ENCODE results near the gene APBB2.

The APBB2 gene

DNA sequence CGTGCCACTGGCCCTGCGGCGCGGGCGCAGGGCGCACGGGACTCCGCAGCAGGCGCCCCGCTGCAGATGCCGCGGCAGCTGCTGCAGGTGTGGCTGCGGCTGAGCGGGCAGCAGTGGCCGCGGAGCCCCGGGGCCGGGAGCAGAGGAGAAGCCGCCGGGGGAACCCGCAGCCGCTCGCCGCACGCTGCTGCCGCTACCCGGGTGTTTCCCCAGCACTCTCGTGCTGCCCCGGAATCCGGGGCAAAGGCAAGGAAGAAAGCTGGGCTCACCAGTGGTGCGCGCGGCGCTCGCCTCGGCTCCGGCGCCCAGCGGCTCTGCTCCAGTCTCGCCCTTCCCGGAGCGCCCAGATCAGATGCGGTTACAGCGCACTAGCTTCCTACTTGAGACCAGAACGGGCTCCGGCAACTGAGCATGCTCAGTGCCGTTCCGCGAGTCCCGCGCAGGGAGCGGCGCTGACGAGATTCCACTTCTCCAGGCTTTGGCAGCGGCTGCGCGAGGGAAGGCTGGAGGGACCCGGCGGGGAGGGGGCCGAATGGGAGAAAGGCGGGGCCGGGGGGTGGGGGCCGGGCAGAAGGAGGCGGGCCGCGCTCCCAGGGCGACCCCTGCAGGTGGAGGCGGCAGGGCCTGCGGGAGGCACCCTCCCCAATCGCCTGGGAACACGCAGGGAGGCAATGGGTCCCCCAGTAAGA, at the start of gene APBB2:
Gene APBB2, minus strand, starts transcription at position 407 of the 689 bp plus-strand sequence. CDS start 181,288 bp downstream, outside the sequence.
- peak; percentile 36 for DNase-seq

DNA sequence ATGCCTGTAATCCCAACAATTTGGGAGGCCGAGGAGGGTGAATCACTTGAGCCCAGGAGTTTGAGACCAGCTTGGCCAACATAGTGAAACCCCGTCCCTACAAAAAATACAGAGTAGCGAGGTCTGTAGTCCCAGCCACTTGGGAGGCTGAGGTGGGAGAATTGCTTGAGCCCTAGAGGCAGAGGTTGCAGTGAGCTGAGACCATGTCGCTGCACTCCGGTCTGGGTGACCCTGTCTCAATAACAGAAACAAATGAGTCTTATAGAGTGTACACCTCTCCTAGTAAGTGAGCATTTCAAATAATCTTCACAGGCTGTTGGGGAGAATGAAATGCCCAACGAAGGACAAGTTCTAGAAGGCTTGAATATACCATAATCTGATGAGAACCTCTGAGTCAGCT, 47.9 kb upstream of the APBB2 start:
- DNase-seq: no peak

DNA sequence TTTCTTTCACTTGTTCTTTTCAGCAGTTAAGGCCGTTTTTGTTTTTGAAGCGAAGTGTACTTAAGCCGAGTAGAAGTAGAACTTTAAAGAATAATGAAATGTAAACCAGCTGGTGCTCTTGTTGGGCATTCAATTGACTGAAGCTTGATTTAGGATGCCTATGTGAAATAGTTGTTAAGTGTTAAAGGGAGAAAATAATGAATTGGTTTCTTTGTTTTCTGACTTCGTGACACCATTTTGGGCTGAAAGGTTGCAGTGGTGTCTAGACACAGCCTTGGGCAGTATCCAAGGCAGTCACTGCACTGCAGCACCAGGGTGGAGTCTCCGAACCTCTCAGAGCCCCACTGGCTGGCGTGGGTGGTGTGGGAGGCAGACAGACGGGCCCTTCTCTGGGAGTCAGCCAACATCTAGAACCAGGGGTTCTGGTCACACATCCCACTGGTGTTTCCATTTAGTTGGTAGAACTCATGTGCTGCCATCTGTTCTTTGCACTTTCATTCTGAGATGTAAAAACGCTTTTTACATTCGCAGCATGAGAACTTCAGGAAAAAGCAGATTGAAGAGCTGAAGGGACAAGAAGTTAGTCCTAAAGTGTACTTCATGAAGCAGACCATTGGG, 45.9 kb upstream of the APBB2 start:
- no peak for DNase-seq

DNA sequence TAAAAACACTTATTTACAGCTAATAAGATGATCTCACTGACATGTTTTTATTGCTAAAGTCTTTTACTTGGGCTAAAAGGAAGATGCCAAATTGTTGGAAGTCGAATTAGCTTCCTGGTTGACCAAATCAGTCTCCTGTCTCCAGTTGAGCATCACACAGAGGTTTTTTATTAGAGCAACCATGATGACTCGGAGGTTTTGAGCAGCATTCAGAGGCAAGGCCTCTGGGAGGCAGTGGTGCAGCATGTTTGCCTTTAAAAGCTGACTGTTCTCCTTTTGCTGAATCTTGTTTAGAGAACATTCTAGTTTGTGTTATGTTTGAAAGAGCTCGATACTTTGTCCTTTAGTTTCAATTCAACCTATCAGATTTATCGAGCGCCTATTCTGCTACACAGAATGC, 44.4 kb upstream of the APBB2 start:
- no peak for DNase-seq

DNA sequence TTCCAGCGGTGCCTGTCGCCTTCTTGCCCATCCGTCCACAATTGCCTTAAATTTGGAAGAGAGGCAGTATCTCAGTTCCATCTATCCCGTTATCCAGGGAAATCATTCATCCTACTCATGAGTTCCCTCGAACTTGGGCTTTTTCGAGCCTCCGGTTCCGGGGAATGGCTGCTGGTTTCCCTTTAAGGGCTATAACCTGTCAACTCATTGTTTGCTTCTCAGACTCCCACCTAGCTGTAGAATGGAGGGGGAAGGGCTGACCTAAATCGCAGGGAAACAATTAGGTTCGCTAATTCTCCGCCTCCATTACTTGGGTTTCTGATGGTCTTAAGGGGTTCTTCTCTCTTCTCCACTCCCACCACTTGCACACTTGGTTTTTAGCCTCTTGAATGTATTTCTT, 43.6 kb upstream of the APBB2 start:
- DNase-seq: no peak

DNA sequence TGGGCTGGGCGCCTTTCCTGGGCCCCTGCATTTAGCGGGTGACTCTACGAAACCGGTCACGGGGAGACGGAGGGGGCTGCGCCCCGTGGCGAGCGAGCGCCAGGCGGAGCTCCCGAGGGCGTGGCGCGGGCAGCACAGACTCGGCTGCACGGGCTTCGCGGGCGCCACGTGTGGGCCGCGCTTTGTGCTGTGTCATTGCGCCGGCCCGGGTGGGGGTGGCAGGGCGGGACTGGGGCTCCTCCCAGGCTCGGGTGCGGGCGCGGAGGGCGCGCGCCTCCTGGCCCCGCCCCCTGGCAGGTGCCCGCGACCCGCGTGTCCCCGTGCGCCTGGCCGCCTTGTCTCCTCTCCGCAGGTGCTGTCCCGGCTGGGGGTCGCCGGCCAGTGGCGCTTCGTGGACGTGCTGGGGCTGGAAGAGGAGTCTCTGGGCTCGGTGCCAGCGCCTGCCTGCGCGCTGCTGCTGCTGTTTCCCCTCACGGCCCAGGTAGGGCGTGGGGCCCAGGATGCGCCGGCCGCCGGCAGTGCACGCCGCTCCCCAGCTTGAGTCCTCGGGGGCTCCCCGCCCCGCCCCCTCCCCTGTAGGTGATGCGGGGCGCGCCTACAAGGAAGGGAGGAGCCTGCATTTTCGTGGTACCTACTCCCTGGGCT, 43.0 kb upstream of the APBB2 start:
- DNase-seq: peak; percentile 4

DNA sequence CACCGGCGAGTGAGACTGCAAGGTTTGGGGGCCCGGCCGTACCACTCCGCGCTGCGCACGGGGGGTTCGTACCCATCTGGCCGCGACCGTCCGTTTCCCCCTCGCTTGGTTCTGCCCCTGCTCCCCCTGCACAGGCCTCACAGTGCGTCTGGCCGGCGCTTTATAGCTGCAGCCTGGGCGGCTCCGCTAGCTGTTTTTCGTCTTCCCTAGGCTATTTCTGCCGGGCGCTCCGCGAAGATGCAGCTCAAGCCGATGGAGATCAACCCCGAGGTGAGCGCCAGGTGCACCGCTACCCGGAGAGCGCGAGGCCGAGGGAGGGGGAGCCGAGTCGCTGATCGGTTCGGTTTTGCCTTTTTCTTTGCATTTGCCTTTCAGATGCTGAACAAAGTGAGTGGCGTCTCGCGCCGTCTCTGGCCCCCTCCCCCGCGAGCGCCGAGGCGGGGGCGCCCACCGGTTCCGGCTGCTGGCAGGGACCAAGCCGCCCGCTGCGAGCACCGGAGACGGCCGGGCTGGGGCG, 42.5 kb upstream of the APBB2 start, which contains the start of gene UCHL1:
Gene UCHL1, plus strand, starts transcription at position 189 of the 517 bp plus-strand sequence. Its CDS starts 49 bp downstream, at position 238.
- no peak for DNase-seq

DNA sequence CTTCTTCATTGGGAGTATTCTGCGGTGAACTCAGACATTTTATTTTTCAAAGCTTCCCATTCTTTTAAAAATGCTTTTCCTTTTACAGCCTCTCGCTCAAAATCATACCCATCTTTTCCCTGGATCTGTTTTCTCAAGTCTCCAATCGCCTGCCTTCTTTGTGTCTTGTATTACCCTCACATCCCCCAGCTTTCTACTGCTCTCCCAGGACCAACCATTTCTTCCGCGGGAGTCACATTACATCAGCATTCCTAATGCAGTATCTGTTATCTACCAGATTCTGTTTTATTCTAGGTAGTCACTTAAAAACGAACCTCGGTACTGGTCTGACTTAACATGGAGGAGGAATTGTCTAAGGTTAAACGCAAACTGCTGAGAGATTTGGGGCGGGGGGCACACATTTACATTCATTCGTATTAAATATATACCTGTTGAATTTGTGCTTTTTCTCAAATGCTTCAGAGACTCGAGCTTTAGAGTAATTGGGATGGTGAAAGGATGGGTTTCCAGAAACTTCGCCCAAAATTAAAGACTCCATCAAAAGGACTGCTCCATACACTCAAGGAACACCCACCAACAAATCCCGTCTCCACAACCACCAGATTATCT, 41.9 kb upstream of the APBB2 start:
- DNase-seq: no peak

DNA sequence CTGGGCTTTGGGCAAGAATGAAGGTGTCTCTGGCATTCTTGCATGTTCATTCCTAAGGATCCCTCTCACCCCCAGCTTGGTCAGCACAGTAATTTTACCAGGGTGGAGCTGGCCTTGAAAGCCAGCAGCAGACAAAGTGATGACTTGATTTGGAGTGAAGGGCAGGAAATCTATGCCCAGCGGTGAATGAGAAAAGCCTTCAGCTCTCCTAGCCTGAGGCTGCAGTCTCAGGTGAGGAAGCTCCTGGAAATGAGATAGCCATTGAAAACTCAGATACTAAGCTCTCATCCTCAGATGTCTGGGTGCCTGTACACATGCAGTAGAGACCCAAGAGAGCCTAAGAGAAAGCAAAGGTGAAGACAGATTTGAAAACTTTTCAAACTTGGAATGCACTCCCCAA, 31.6 kb upstream of the APBB2 start:
- no peak for DNase-seq

DNA sequence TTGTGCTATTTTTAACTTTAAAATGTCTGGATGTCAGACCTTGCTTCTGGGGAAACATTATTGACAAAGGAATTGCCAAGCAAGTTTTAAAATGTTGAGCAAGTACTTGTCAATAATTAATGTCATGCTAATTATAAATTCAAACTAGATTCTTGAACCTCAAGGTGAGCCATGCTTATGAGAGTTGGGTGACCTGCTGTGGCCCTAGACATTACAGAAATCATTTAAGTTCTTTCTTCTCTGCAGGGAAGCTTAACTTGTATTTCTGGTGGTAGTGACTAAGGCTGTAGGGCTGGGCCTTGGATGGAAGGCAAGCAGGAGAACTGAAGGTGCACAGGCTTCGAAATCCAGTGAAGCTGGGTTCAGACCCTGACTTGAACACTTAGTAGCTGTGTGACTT, 27.6 kb upstream of the APBB2 start:
- DNase-seq: no peak

DNA sequence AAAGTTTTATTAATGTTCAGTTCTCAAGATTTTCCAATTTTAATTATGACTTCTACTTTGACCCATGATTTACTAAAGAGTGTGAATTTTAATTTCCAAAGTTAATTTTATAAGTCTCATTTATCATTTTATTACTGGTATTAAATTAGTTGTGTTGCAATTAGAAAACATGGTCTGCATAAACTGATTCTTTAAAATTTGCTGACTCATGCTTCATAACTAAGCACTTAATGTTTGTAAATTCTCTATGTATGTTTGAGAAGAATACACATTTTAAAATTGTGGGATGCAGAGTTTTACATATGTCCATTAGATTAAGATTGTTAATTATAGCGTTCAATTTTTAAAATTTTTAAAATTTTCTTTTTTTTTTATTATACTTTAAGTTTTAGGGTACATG, 22.2 kb upstream of the APBB2 start:
- DNase-seq: no peak

DNA sequence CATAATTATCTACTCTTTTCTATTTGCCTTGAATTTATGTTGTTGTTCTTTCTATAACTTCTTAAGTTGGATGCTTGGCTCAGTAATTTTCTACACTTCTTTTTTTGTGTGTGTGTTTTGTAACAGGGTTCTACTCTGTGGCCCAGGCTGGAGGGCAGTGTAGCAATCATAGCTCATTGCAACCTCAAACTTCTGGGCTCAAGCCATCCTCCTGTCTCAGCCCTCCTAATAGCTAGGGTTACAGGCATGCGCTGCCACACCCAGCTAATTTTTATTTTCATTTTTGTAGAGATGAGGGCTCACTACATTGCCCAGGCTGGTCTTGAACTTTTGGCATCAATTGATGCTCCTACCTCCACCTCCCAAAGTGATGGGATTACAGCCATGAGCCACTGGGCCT, 21.7 kb upstream of the APBB2 start:
- DNase-seq: no peak

DNA sequence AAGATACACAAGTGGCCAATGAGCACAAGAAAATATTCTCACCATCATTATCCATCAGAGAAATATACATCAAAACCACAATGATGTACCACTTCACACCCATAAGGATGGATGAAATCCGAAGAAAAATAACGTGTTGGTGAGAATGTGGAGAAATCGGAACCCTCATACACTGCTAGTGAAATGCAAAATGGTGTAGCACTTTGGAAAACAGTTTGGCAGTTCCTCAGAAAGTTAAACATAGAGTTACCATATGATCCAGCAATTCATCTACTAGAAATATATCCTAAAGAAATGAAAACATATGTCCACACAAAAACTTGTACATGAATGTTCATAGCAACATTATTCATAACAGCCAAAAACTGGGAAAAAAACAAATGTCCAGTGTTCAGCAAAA, 18.5 kb upstream of the APBB2 start:
- no peak for DNase-seq

DNA sequence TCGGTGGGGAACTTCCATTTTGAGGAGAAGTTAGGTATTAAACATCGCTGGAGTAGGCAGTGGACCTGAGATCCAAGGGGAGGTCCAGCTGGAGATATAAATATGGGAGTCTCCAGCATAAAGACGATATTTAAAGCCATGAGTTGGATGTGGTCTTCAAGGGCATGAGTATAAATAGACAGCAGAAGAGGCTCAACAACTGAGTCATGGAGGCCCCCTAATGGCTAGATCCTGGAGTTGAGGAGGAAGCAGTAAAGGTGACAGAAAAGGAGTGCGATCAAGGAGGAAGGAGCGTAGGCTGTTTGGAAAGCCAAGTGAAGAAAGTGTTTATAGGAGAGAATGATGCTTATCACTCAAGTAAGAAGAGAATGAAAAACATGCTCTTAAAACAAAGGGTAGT, 18.1 kb upstream of the APBB2 start:
- no peak for DNase-seq

DNA sequence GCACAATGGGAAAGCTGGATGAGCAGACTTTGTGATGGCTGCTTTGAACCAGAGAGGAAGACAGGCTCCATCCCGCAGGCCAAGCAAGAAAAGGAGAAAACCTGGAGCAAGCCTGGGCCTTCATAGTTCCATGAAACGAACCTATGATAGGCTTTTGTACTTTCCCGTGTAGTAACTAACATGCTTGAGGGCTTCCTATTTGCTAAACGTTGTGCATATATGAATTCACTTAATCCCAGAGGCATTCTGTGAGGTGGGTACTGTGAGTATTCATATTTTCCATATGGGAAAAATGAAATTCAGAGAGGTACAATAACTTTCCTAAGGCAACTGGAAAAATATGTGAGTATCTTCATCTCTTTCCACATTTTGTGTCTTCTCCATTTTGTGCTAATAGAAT, 13.6 kb upstream of the APBB2 start:
- DNase-seq: no peak

DNA sequence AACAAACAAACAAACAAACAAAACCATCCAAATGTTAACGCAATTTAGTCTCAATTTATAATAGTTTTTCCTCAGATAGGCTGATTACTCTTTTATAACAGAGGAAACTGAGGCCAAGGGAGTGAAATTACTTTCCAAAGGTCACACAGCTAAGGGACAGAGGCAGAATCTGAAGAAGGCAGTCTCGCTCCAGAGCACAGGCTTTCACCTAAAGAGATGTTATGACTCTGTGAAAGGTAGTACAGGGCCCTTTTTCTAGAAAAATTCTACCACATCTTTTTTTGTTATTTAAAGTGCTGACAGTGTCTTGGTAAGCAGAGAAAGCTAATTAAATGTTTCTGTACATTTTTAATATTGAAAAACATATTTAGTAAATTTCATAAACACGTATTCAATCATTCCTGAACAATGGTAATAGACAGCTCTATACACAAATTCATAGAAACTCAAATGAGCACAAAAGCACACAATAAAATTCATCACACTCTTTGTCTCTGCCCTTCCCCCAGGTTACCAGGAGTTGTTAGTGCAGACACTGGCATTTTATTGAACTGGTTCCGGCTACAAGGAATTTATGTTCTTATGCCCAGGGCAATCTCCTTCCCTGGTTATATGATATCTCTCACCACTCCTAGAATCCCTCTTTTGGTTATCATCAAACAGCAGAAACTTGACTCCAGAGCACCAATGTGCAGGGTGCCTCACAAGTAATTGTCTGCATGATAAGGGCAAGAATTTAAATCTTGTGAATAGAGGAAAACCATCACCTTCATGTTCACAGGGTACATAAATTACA, 7.7 kb upstream of the APBB2 start:
- DNase-seq: no peak

DNA sequence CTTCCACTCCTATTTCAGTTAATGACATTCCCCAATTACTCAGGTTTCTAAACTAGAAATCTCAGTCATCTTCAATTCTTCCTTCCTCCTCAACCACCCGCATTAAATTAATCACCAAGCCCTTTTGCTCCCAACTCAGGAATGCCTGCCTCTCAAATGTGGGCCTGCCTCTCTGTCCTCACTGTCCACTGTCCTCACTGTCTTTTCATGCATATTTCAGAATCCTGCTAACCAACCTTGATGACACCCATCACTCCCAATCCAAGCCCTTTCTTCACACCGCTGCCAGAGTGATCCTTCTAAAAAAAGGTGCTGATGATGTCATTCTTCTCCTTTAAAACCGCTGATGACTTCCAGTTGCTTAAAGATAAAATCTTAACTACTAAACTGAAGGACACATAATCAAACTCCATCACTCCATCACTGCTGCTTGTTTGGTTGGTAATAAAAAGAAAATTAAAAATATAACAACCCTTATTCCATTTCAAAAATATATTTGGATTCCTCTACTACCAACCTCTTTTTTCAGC, 5.1 kb upstream of the APBB2 start:
- DNase-seq: no peak

DNA sequence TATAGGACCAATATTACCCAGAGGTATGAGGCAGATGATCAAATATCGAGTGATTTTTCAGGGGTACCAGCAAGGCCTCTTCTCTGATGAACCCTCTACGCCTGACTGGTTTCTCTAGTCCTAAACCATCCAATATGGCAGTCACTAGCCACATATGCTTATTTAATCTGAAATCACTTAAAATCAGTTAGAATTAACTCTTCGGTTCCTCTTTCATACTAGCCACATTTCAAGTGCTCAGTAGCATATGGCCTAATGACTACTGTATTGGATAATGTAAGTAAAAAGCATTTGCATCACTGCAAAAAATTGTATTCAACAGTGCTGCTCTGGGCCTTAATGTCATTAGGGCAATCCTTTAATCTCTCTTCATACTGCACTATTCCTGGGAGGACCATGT, 4.4 kb upstream of the APBB2 start:
- DNase-seq: no peak

DNA sequence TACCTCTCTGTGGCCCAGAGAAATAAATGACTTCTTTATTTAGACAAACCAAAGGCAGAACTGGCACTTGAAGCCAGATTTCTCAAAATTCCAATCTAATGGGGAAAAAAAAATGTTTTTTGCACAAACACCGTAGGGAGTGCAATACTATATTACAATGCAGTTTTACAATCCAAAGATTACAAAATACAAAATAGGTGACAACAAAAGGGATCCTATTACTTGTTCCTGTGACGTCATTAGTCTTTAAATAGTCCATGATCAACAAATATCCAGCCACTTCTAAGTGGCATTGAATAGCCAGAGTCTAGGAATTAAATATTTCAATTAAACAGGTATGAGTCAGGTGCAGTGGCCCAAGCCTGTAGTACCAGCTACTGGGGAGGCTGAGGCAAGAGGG, 3.0 kb upstream of the APBB2 start:
- DNase-seq: no peak

DNA sequence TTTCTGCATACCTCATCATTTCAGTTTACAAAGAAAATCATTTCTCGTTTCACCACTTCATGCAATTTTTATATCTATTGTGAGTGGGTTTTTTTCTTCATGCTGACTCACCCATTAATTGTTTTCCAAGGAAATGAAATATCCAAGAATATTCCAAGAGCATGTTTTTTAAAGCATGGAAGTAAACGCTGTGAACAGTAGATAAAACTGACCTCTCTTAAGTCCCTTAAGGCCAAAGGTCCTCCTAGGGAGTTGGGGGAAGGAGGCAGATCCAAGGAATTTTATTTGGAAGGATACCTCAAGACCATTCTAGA, 2.6 kb upstream of the APBB2 start:
- DNase-seq: no peak

DNA sequence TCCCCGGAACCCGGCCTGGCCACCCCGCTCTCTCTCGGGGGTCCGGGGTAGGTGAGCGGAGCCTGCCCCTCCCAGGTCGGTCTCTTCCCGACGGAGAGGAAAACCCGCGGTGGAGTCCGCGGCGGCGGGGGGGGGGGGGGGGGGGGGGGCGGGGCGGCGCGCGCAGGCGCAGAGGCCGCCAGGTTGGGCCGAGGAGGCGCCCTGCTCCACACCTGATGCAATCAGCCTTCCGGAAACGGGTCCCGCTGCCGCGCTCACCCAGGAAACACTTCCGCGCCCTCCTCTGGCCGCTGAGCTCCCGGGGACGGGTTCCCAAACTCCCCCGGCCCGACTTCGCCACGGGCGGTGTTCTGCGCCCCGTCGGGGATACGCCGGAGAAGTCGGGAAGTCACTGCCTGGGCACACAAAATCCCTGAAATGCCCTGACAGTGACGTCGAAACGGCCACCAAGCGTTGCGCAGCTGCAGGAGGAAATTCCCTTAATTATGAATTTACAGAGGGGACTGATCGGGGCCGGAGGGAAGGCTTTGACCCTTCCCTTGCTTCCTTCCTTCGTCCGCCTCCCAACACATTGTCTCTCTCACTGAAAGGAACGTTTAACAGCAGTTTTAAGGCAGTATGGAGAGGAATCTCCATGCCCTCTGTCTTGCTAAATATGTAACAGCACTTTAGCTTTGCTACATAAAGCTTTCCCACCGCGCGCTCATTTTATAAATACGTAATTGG, 2.1 kb upstream of the APBB2 start:
- DNase-seq: peak; percentile 40

DNA sequence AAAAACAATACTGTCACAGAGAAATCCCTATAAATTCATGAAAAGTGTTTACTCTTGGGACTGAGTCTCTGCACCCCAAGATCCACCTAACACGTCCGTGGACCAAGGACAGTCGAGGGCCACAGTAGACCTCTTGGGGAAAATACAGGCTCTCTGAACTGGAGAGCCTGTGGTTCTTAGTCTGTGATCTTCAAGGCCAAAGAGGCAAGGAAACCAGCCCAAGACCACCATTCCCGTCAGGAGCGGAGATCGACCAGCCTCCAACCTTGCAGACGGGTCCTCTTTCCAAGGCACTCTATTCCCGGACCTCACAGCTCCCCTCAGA, 1.6 kb upstream of the APBB2 start:
- no peak for DNase-seq

All from CD4-positive, alpha-beta T cell treated with Interleukin-6 for 4 hours (primary cell).